ENCODE results near the gene USP14.
"Not testable (repeated sequence)": the region's sequence is repeated elsewhere in the genome, so short reads cannot be mapped to it uniquely, and the experiment has no call there.

- TF ChIP-seq, protein P1, sequence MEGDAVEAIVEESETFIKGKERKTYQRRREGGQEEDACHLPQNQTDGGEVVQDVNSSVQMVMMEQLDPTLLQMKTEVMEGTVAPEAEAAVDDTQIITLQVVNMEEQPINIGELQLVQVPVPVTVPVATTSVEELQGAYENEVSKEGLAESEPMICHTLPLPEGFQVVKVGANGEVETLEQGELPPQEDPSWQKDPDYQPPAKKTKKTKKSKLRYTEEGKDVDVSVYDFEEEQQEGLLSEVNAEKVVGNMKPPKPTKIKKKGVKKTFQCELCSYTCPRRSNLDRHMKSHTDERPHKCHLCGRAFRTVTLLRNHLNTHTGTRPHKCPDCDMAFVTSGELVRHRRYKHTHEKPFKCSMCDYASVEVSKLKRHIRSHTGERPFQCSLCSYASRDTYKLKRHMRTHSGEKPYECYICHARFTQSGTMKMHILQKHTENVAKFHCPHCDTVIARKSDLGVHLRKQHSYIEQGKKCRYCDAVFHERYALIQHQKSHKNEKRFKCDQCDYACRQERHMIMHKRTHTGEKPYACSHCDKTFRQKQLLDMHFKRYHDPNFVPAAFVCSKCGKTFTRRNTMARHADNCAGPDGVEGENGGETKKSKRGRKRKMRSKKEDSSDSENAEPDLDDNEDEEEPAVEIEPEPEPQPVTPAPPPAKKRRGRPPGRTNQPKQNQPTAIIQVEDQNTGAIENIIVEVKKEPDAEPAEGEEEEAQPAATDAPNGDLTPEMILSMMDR (conservative IDR thresholded peaks at IDR 0.05; ENCODE audit: low read length), result not testable (repeated sequence)
- not testable (repeated sequence) for TF ChIP-seq EZH2phosphoT487 (IDR thresholded peaks at IDR 0.05; ENCODE audit: borderline replicate concordance, low read depth, low read length)
Measured at GRCh38 chr18:142624-143296, 15.6 kb upstream of the USP14 start.

All from OCI-LY7 (cell line).